T-helper 1 cell treated with Interleukin-12 subunit alpha and Interleukin-12 subunit beta and Interleukin-4 antibody, amounts not matched to agents 30 μg/mL and 1 μg/mL, for 36 hours (primary cell): ENCODE measurements around the gene GRIPAP1.

ENCODE experiments used
- H3K27ac Mint-ChIP-seq: one replicate; pipeline ENCODE4 v1.8.0; 2021; ENCODE audit warnings: mild to moderate bottlenecking, mixed read lengths
- H3K27me3 Mint-ChIP-seq: one replicate; pipeline ENCODE4 v1.8.0; 2021; ENCODE audit warnings: low read depth, mixed read lengths
- H3K36me3 Mint-ChIP-seq: one replicate; pipeline ENCODE4 v1.8.0; 2021; ENCODE audit warnings: low read depth, mixed read lengths
- H3K4me1 Mint-ChIP-seq: one replicate; pipeline ENCODE4 v1.8.0; 2021; ENCODE audit warnings: low read depth, mixed read lengths
- H3K4me3 Mint-ChIP-seq: one replicate; pipeline ENCODE4 v1.8.0; 2021; ENCODE audit warnings: mild to moderate bottlenecking, moderate library complexity, mixed read lengths
- H3K9me3 Mint-ChIP-seq: one replicate; pipeline ENCODE4 v1.8.0; 2021; ENCODE audit warnings: mixed read lengths

The GRIPAP1 gene

DNA sequence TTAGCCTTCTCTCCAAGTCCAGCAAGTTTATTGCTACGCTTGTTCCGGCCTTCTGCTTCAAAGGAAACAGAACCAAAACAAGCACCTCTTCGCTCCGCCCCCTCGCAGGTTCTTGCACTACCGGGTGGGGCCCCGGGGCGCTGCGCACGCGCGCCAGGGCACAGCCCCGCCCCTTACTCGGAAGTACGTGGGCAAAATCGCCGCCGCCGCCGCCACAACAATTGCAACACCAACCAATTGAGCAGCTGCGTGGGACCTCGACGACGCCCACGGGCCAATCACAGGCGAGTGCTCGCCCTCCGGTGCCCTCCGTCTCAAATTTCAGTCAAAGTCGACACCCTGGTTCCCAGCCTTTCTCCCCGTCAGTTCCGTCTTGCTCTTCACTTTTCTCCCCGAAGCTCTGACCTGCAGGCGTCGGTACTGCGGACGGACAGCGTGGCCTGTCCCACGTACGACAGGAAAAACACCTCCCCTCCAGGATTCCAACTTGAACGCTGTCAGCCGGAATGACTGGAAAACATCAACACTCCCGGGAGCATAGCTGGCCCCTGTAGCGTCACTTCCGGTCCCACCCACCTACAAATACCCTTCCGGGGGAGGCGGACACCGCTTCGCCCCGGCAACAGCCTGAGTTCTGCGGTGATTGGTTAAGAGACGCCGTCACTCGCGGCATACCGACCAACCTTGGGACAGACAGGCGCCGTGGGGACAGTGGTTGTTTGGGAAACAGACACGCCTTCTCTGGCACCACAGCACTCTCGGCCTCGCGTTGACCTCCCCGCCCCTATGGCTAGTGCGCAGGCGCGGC lies 44.0 kb downstream of the GRIPAP1 start:
- Mint-ChIP-seq H3K4me1 (peaks cover 29% of the 10 kb centered on the region), H3K9me3 (no peaks in the 10 kb centered on the region), H3K27me3 (no peaks in the 10 kb centered on the region), H3K4me3 (peak overlapping the region; percentile 99), H3K36me3 (peaks cover 11% of the 10 kb centered on the region), H3K27ac (peak overlapping the region; percentile 100)

DNA sequence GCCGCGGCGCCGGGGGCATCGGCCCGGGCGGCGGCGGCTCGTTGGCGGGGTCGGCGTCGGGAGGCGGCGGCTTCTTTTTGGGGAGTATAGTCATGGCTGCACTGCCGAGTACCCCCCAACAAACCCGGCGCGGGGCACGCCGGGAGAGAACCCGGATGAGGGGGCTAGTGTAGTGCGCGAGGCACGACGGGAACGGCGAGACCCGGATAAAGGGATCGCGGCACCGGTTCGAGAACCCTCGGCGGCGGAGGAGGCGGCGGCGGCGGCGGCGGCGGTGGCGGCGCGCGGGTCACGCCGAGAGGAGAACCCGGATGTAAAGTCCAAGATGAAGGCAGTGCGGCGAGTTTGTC lies 44.6 kb downstream of the GRIPAP1 start, which contains the start of gene OTUD5:
TSS of gene OTUD5 (minus strand) at position 131 of the 350 bp plus-strand sequence. CDS start at position 94, 37 bp downstream.
- Mint-ChIP-seq H3K27ac (peak within 1 kb of the TSS; percentile 100), H3K9me3 (no peaks in the 10 kb centered on the region), H3K27me3 (no peaks in the 10 kb centered on the region), H3K4me3 (peak within 1 kb of the TSS; percentile 99), H3K4me1 (peaks cover 31% of the 10 kb centered on the region), H3K36me3 (peaks cover 9% of the 10 kb centered on the region)

- H3K4me1 Mint-ChIP-seq = peaks cover 35% of the 10 kb centered on the region
- H3K9me3 Mint-ChIP-seq = no peaks in the 10 kb centered on the region
- peaks cover 10% of the 10 kb centered on the region for H3K36me3 Mint-ChIP-seq
Measured at GRCh38 chrX:48956728-48957414, 45.2 kb downstream of the GRIPAP1 start.

DNA sequence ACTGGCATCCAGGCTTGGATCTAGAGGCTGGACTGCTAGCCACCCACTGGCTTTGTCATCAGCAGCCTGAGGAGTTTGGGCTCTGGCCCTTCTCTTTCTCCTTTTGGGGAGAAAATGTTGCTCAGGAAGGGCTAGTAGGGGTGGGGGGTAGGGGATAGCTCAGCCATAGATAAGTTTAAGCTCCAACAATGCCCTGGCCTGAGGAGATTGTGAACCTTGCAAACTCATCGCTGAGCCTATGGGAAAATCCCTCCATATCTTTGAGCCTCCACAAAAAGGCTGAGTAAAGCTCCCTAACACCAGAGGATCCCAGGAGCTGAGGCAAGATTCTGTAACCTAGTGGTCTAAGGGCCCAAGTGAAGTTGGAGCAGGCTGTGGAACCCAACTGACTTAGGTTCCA lies 53.5 kb downstream of the GRIPAP1 start:
- Mint-ChIP-seq H3K9me3 (no peaks in the 10 kb centered on the region), H3K36me3 (peaks cover 6% of the 10 kb centered on the region), H3K27me3 (no peaks in the 10 kb centered on the region), H3K4me1 (peaks cover 29% of the 10 kb centered on the region), H3K4me3 (no peak overlapping the region), H3K27ac (no peak overlapping the region)

More at GRCh38 chrX:48956728-48957414, 45.2 kb downstream of the GRIPAP1 start:
- Mint-ChIP-seq H3K27me3 (no peaks in the 10 kb centered on the region), H3K27ac (peak overlapping the region; percentile 79), H3K4me3 (peak overlapping the region; percentile 77)

- H3K27me3 Mint-ChIP-seq = no peaks in the 10 kb centered on the region
- H3K36me3 Mint-ChIP-seq = peaks cover 25% of the 10 kb centered on the region
- peak overlapping the region; percentile 15 for H3K27ac Mint-ChIP-seq
- H3K9me3 Mint-ChIP-seq = no peaks in the 10 kb centered on the region
- peak overlapping the region; percentile 1 for H3K4me3 Mint-ChIP-seq
- peaks cover 41% of the 10 kb centered on the region for H3K4me1 Mint-ChIP-seq
Measured at GRCh38 chrX:48945517-48946348, 56.3 kb downstream of the GRIPAP1 start.

GRCh38 chrX:48942895-48943294 lies 59.2 kb downstream of the GRIPAP1 start:
- peaks cover 61% of the 10 kb centered on the region for H3K4me1 Mint-ChIP-seq
- H3K36me3 Mint-ChIP-seq = peaks cover 26% of the 10 kb centered on the region
- H3K27ac Mint-ChIP-seq = peak overlapping the region; percentile 89
- no peaks in the 10 kb centered on the region for H3K9me3 Mint-ChIP-seq
- peak overlapping the region; percentile 63 for H3K4me3 Mint-ChIP-seq
- no peaks in the 10 kb centered on the region for H3K27me3 Mint-ChIP-seq

DNA sequence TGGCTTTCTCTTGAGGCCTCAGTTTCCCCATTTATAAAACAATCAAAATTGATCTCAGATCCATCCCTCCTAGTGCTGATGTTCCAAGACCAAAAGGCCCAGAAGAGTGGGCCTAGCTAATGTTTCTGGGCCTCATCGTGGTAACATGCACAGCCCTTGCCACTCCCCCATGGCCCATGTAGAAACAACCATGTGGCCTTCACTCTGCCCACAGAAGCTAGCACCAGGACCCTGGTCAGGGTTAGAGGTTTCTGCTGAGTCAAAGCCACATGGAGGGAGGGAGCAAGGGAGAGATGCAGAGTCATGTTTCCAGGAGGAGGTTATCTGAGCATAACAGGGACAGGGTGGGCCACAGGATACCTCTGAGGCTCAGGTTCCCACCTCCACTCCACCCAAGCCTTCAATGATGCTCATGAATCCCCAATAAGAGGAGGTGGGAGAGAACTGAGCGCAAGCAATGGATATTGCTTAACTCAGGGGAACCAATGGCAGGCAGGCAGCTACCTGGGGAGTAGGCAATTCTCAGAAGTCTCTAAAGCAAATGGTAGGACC lies 61.6 kb downstream of the GRIPAP1 start:
- peak overlapping the region; percentile 96 for H3K27ac Mint-ChIP-seq
- no peaks in the 10 kb centered on the region for H3K9me3 Mint-ChIP-seq
- H3K36me3 Mint-ChIP-seq = peaks cover 36% of the 10 kb centered on the region
- H3K27me3 Mint-ChIP-seq = no peaks in the 10 kb centered on the region
- H3K4me1 Mint-ChIP-seq = peaks cover 69% of the 10 kb centered on the region
- H3K4me3 Mint-ChIP-seq = peak overlapping the region; percentile 31

GRCh38 chrX:48939524-48940228 lies 62.4 kb downstream of the GRIPAP1 start:
- H3K9me3 Mint-ChIP-seq = no peaks in the 10 kb centered on the region
- peaks cover 75% of the 10 kb centered on the region for H3K4me1 Mint-ChIP-seq
- H3K4me3 Mint-ChIP-seq = peak overlapping the region; percentile 87
- H3K27ac Mint-ChIP-seq = peak overlapping the region; percentile 96
- H3K36me3 Mint-ChIP-seq = peaks cover 44% of the 10 kb centered on the region
- H3K27me3 Mint-ChIP-seq = no peaks in the 10 kb centered on the region

GRCh38 chrX:48938721-48939425 lies 63.2 kb downstream of the GRIPAP1 start:
- Mint-ChIP-seq H3K4me1 (peaks cover 77% of the 10 kb centered on the region), H3K9me3 (no peaks in the 10 kb centered on the region), H3K27ac (peak overlapping the region; percentile 96), H3K4me3 (peak overlapping the region; percentile 87), H3K36me3 (peaks cover 52% of the 10 kb centered on the region), H3K27me3 (no peaks in the 10 kb centered on the region)

DNA sequence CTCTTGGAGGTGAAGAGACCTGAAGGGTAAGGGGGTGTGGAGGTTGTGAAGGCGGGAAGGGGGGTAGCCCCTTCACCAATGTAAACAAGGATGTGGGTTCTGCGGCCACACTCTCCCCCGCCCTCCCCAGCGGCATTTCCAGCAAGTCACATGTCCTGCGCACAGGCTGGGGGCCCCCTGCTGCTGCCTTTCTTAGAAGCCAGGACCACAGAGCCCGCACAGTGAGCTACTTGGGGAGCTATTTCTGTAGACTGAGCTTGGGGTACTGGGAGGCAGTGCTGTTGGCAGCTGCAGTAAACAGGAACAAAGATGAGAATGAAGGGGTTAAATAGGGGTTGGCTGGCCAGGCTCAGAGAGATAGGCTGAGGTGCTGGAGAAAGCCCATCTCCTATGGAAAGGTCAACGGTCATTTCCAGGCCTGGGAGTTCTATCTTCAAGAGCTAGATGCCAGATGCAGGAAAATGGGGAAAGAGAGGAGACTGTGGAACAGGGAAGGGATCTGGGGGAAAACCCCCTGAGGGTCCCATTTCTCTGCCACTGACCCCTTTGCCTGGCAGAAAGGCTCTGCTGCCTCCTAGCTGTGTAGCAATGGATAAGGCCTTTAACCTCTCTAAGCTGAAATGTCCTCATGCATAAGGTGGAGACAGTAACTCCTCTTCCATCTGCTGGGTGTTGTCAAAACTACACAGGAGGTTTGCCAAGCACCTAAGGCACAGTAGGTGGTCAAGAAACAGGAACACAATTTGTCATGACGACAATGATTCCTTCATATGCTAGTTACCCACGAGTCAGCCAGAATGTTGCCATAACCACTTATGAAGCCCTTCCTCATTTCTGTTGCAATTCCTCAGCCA lies 64.8 kb downstream of the GRIPAP1 start:
- Mint-ChIP-seq H3K27ac (peak overlapping the region; percentile 96), H3K27me3 (no peaks in the 10 kb centered on the region), H3K36me3 (peaks cover 48% of the 10 kb centered on the region), H3K4me3 (peak overlapping the region; percentile 87), H3K4me1 (peaks cover 70% of the 10 kb centered on the region), H3K9me3 (no peaks in the 10 kb centered on the region)

DNA sequence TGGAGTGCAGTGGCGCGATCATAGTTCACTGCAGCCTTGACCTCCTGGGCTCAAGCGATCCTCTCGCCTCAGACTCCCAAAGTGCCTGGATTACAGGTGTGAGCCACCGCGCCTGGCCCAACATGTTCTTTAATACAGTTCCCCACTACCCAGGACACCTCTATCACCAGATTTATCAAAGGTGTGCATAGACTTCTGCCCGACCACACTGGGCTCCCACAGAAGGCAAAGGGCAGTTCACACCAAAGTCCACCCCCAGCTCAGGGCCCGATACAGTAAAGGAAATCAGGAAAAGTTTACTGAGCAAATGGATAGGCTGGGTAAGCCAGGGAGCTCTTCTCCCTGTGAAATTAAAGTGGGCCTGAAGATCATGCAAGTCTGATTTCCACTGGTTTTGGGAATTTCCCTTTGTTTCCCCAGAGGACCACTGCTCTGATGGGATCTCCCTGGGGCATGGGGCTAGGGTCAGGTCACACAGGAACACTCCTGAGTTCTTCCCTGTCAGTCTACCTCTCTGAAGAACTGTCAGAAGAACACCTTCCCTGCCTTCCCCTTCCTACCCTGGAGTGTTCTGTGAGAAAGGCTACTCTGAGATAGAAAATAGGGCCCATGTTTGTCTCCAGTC lies 65.5 kb downstream of the GRIPAP1 start:
- Mint-ChIP-seq H3K4me3 (peak overlapping the region; percentile 87), H3K36me3 (peaks cover 41% of the 10 kb centered on the region), H3K27ac (peak overlapping the region; percentile 96), H3K9me3 (no peaks in the 10 kb centered on the region), H3K4me1 (peaks cover 62% of the 10 kb centered on the region), H3K27me3 (no peaks in the 10 kb centered on the region)

DNA sequence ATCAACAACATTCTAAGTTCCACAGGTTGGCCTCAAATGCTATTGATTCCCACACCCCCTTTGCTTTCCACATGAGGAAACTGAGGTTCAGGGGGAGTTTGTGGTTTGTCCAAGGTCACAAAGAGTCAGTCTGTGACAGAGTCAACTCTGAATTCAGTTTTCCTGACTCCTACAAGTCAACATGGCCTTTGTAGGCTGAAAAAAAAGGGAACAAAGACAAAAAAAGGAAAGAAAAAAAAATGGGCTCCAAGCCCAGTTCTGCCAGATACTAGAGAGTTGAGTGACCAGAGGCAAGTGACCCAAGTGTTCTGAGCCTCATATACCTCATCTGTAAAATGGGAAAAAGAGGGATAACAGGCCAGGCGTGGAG lies 66.8 kb downstream of the GRIPAP1 start:
- peak overlapping the region; percentile 80 for H3K27ac Mint-ChIP-seq
- H3K36me3 Mint-ChIP-seq = peaks cover 41% of the 10 kb centered on the region
- H3K4me3 Mint-ChIP-seq = peak overlapping the region; percentile 38

More for the DNA sequence above, 66.8 kb downstream of the GRIPAP1 start:
- Mint-ChIP-seq H3K27me3 (no peaks in the 10 kb centered on the region), H3K4me1 (peaks cover 54% of the 10 kb centered on the region), H3K9me3 (no peaks in the 10 kb centered on the region)
